CD8-positive, alpha-beta memory T cell (primary cell): ENCODE measurements around the gene RASA3. TPM values are rescaled to one million over a fixed set of nuclear protein-coding genes. Genes with fewer than 3 reads are reported as not detected.

Experiments used
- CTCF ChIA-PET: fragments of 350-600 bp; sonication (Branson Sonifier 250); formaldehyde crosslinking; loops from one replicate; lab custom pipeline; 2021; ENCODE audit warnings: antibody characterized with exemption; lab: Charles Lee
- POLR2A ChIA-PET: fragments of 350-600 bp; sonication (Branson Sonifier 250); formaldehyde crosslinking; loops from one replicate; lab custom pipeline; 2021; ENCODE audit warnings: antibody characterized with exemption; lab: Charles Lee
- DNase-seq, 5 donors: peaks; one replicate each; pipeline versions ENCODE4 v3.0.0 to v3.0.0-alpha.2; 2020 to 2022; ENCODE audit warnings: mixed read lengths in 1 of 5
- H3K27ac ChIP-seq: one replicate; pipeline ENCODE4 v1.7.0; 2013; ENCODE audit warnings: low read depth, mild to moderate bottlenecking, low read length, moderate library complexity
- H3K27me3 ChIP-seq: 2 replicates; pipeline ENCODE4 v1.7.0; 2013; ENCODE audit warnings: low read length, mild to moderate bottlenecking; ENCODE audit not compliant: insufficient read depth, poor library complexity, severe bottlenecking
- H3K36me3 ChIP-seq: 2 replicates; pipeline ENCODE4 v1.7.0; 2013; ENCODE audit warnings: mild to moderate bottlenecking, low read length, moderate library complexity; ENCODE audit not compliant: insufficient read depth
- H3K4me1 ChIP-seq: 2 replicates; pipeline ENCODE4 v1.7.0; 2013; ENCODE audit warnings: mild to moderate bottlenecking, low read length, moderate library complexity; ENCODE audit not compliant: insufficient read depth
- H3K4me3 ChIP-seq: 2 replicates; pipeline ENCODE4 v1.7.0; 2013; ENCODE audit warnings: mild to moderate bottlenecking, low read length
- H3K9me3 ChIP-seq: 2 replicates; pipeline ENCODE4 v1.7.0; 2013; ENCODE audit warnings: mild to moderate bottlenecking, low read length
- H3K27ac Mint-ChIP-seq, 8 donors: one replicate each; pipeline ENCODE4 v1.8.0; 2020 to 2021; ENCODE audit warnings: mixed read lengths in 8 of 8, mild to moderate bottlenecking in 6 of 8, inconsistent platforms in 3 of 8, moderate library complexity in 3 of 8
- H3K27me3 Mint-ChIP-seq, 2 donors: one replicate each; pipeline ENCODE4 v1.8.0; 2020 to 2021; ENCODE audit warnings: mixed read lengths in 2 of 2, mild to moderate bottlenecking in 1 of 2, moderate library complexity in 1 of 2
- H3K36me3 Mint-ChIP-seq, 3 donors: one replicate each; pipeline ENCODE4 v1.8.0; 2020 to 2021; ENCODE audit warnings: mixed read lengths in 3 of 3, inconsistent platforms in 1 of 3, mild to moderate bottlenecking in 1 of 3
- H3K4me1 Mint-ChIP-seq, 3 donors: one replicate each; pipeline ENCODE4 v1.8.0; 2020 to 2021; ENCODE audit warnings: mixed read lengths in 3 of 3, inconsistent platforms in 1 of 3, mild to moderate bottlenecking in 1 of 3
- H3K4me3 Mint-ChIP-seq, 7 donors: one replicate each; pipeline ENCODE4 v1.8.0; 2020 to 2021; ENCODE audit warnings: mixed read lengths in 7 of 7, mild to moderate bottlenecking in 6 of 7, moderate library complexity in 4 of 7, inconsistent platforms in 2 of 7
- H3K9me3 Mint-ChIP-seq, 5 donors: one replicate each; pipeline ENCODE4 v1.8.0; 2020 to 2022; ENCODE audit warnings: mixed read lengths in 5 of 5, mild to moderate bottlenecking in 3 of 5, moderate library complexity in 2 of 5, inconsistent platforms in 1 of 5
- polyA plus RNA-seq: library from polyadenylated mRNA; unstranded; fragments of 300-500 nt; fragmentation: Illumina TruSeq; gene quantifications from one replicate; pipeline ENCODE4 v1.2.3, GENCODE V29; 2021
- total RNA-seq, 2 experiments: library from RNA; stranded (reverse); gene quantifications; one replicate each; pipeline ENCODE4 v1.2.3, GENCODE V29; 2021

RASA3 gene
- total and polyA plus RNA-seq, 3 experiments from 2014 or later, result 26.4 to 123 (median 27.1) TPM

GRCh38 chr13:113969311-113969972 is 163.0 kb downstream of the RASA3 start:
- no peak for DNase-seq
- CTCF ChIA-PET, result interaction anchor here (1.3 kb wide), 1 partner anchor 10 kb away, joined by 3 read pairs; no protein-coding TSS in a partner anchor
- H3K27ac Mint-ChIP-seq, result peak overlapping the region in 4 of 8 donors; percentile 13 to 76 (median 40)
- H3K27me3 ChIP-seq, result no peaks in the 10 kb centered on the region
- H3K27me3 Mint-ChIP-seq, result peaks cover 0 to 13% of the 10 kb centered on the region in 2 donors
- H3K4me3 ChIP-seq, result no peak overlapping the region
- H3K36me3 ChIP-seq, result peaks cover 7% of the 10 kb centered on the region
- H3K4me3 Mint-ChIP-seq, result peak overlapping the region in 1 of 7 donors; percentile 23
- POLR2A ChIA-PET, result no interaction called here
- no peak overlapping the region for H3K27ac ChIP-seq
- peaks cover 0 to 2% (median 0%) of the 10 kb centered on the region in 5 donors for H3K9me3 Mint-ChIP-seq
- no peaks in the 10 kb centered on the region for H3K4me1 ChIP-seq
- H3K4me1 Mint-ChIP-seq, result no peaks in the 10 kb centered on the region
- H3K9me3 ChIP-seq, result no peaks in the 10 kb centered on the region
- H3K36me3 Mint-ChIP-seq, result peaks cover 0 to 40% (median 3%) of the 10 kb centered on the region in 3 donors

- DNase-seq, result peak in 1 of 5 donors; percentile 40
- Histone ChIP-seq H3K4me3 (no peak overlapping the region), H3K27me3 (no peaks in the 10 kb centered on the region), H3K4me1 (no peaks in the 10 kb centered on the region), H3K36me3 (peaks cover 7% of the 10 kb centered on the region), H3K9me3 (no peaks in the 10 kb centered on the region), H3K27ac (no peak overlapping the region)
- H3K9me3 Mint-ChIP-seq, result peaks cover 0 to 5% (median 0%) of the 10 kb centered on the region in 5 donors
- ChIA-PET CTCF (interaction anchor here (1.3 kb wide), 1 partner anchor 9 kb away, joined by 3 read pairs; no protein-coding TSS in a partner anchor), POLR2A (no interaction called here)
- peaks cover 0 to 35% (median 3%) of the 10 kb centered on the region in 3 donors for H3K36me3 Mint-ChIP-seq
- peak overlapping the region in 3 of 8 donors; percentile 20 to 61 (median 46) for H3K27ac Mint-ChIP-seq
- no peaks in the 10 kb centered on the region for H3K4me1 Mint-ChIP-seq
- H3K4me3 Mint-ChIP-seq, result no peak overlapping the region
- H3K27me3 Mint-ChIP-seq, result peaks cover 0 to 13% of the 10 kb centered on the region in 2 donors
Measured at GRCh38 chr13:113968463-113969310, 163.7 kb downstream of the RASA3 start.

GRCh38 chr13:113967729-113968462 is 164.5 kb downstream of the RASA3 start:
- Mint-ChIP-seq H3K9me3 (peaks cover 0 to 5% (median 0%) of the 10 kb centered on the region in 5 donors), H3K4me3 (no peak overlapping the region), H3K27ac (peak overlapping the region in 1 of 8 donors; percentile 38), H3K36me3 (peaks cover 0 to 28% (median 3%) of the 10 kb centered on the region in 3 donors), H3K27me3 (peaks cover 0 to 13% of the 10 kb centered on the region in 2 donors), H3K4me1 (no peaks in the 10 kb centered on the region)
- CTCF ChIA-PET, result interaction anchor here (1.3 kb wide), 1 partner anchor 8 kb away, joined by 3 read pairs; no protein-coding TSS in a partner anchor
- H3K4me1 ChIP-seq, result no peaks in the 10 kb centered on the region
- H3K4me3 ChIP-seq, result no peak overlapping the region
- POLR2A ChIA-PET, result no interaction called here
- H3K27me3 ChIP-seq, result no peaks in the 10 kb centered on the region
- H3K36me3 ChIP-seq, result peaks cover under 1% of the 10 kb centered on the region
- peak in 1 of 5 donors; percentile 45 for DNase-seq
- no peak overlapping the region for H3K27ac ChIP-seq
- no peaks in the 10 kb centered on the region for H3K9me3 ChIP-seq

GRCh38 chr13:113967206-113967720 is 165.2 kb downstream of the RASA3 start:
- no peak overlapping the region for H3K27ac ChIP-seq
- no peak for DNase-seq
- H3K36me3 ChIP-seq, result no peaks in the 10 kb centered on the region
- no peaks in the 10 kb centered on the region for H3K4me1 Mint-ChIP-seq
- POLR2A ChIA-PET, result no interaction called here
- H3K27ac Mint-ChIP-seq, result peak overlapping the region in 3 of 8 donors; percentile 38
- H3K9me3 Mint-ChIP-seq, result peaks cover 0 to 5% (median 0%) of the 10 kb centered on the region in 5 donors
- H3K9me3 ChIP-seq, result no peaks in the 10 kb centered on the region
- no peaks in the 10 kb centered on the region for H3K4me1 ChIP-seq
- H3K36me3 Mint-ChIP-seq, result peaks cover 0 to 27% (median 3%) of the 10 kb centered on the region in 3 donors
- H3K27me3 ChIP-seq, result no peaks in the 10 kb centered on the region
- H3K27me3 Mint-ChIP-seq, result peaks cover 0 to 13% of the 10 kb centered on the region in 2 donors
- no peak overlapping the region for H3K4me3 Mint-ChIP-seq
- no peak overlapping the region for H3K4me3 ChIP-seq
- CTCF ChIA-PET, result no interaction called here

GRCh38 chr13:113965968-113966884 is 166.2 kb downstream of the RASA3 start:
- H3K27me3 ChIP-seq, result no peaks in the 10 kb centered on the region
- Mint-ChIP-seq H3K27me3 (peaks cover 0 to 13% of the 10 kb centered on the region in 2 donors), H3K4me1 (peaks cover 0 to 3% (median 0%) of the 10 kb centered on the region in 3 donors), H3K4me3 (no peak overlapping the region), H3K27ac (no peak overlapping the region), H3K36me3 (peaks cover 0 to 22% (median 6%) of the 10 kb centered on the region in 3 donors), H3K9me3 (peaks cover 0 to 3% (median 0%) of the 10 kb centered on the region in 5 donors)
- ChIA-PET CTCF (no interaction called here), POLR2A (no interaction called here)
- no peak overlapping the region for H3K27ac ChIP-seq
- H3K36me3 ChIP-seq, result no peaks in the 10 kb centered on the region
- H3K4me1 ChIP-seq, result no peaks in the 10 kb centered on the region
- H3K4me3 ChIP-seq, result no peak overlapping the region
- DNase-seq, result no peak
- no peaks in the 10 kb centered on the region for H3K9me3 ChIP-seq

- H3K4me1 Mint-ChIP-seq, result peaks cover 0 to 3% (median 1%) of the 10 kb centered on the region in 3 donors
- H3K27ac ChIP-seq, result no peak overlapping the region
- H3K36me3 ChIP-seq, result no peaks in the 10 kb centered on the region
- H3K9me3 ChIP-seq, result no peaks in the 10 kb centered on the region
- no peak overlapping the region for H3K4me3 ChIP-seq
- H3K27me3 ChIP-seq, result no peaks in the 10 kb centered on the region
- ChIA-PET CTCF (no interaction called here), POLR2A (no interaction called here)
- peaks cover 0 to 3% (median 0%) of the 10 kb centered on the region in 5 donors for H3K9me3 Mint-ChIP-seq
- no peak overlapping the region for H3K27ac Mint-ChIP-seq
- H3K27me3 Mint-ChIP-seq, result peaks cover 0 to 8% of the 10 kb centered on the region in 2 donors
- DNase-seq, result no peak
- no peak overlapping the region for H3K4me3 Mint-ChIP-seq
- no peaks in the 10 kb centered on the region for H3K4me1 ChIP-seq
- peaks cover 0 to 18% (median 6%) of the 10 kb centered on the region in 3 donors for H3K36me3 Mint-ChIP-seq
Measured at GRCh38 chr13:113965383-113965874, 167.0 kb downstream of the RASA3 start.
